HG02970 (cell line): ENCODE results near the gene CDH1.
"Not testable (repeated sequence)": the region's sequence is repeated elsewhere in the genome, so short reads cannot be mapped to it uniquely, and the experiment has no call there.

Experiments used
- ATAC-seq: cut with Tn5 transposase; IDR thresholded peaks from one replicate; pipeline ENCODE4 v1.9.1; 2021; ENCODE audit warnings: mild to moderate bottlenecking, moderate library complexity, moderate number of reproducible peaks; ENCODE audit not compliant: unreplicated experiment, low FRiP score

Gene CDH1

DNA sequence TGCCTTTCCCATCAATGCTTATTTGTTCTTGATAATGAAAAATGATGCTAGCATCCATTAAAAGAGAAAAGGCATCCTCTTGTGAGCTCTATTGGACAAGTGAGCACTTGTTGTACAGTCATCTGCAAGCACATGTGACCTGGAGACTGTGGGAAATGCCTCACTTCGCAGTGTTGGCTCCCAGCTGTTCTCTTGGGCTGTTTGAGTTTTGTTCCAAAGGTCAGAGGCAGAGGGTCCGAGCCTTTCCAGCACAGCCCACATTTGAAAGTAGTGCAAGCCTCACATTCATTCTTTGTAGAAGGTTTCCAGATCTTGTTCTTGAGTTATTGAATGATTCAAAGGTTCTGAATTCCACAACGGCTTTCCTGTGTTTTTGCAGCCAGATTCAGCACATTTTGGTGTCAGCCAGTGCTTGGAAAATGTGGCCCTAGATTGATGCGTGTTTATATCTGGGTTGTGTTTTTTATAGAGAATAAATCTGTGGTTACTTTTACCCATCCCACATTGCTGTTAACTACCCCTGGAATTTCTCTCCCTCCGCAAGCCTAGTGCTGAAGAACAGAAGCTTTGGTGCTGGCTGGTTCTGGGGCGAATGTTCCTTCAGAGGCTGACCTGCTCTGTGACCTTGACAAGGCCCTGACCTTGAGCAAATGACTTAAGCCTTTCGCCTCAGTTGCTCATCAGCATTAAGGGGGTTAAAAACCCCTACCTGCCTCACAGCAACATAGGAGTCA, 49.8 kb downstream of the CDH1 start:
- no peak for ATAC-seq

DNA sequence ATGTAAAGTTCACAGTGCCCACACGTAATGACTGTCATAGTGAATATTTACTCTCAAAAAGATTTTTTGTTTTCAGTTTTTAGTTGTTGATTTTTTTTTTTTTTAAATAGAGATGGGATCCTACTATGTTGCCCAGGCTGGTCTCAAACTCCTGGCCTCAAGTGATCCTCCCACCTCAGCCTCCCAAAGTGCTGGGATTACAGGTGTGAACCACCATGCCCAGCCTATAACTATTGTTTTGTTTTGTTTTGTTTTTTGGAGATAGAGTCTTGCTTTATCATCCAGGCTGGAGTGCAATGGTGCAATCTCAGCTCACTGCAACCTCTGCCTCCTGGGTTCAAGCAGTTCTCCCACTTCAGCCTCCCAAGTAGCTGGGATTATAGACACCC, 50.3 kb downstream of the CDH1 start:
- not testable (repeated sequence) for ATAC-seq

DNA sequence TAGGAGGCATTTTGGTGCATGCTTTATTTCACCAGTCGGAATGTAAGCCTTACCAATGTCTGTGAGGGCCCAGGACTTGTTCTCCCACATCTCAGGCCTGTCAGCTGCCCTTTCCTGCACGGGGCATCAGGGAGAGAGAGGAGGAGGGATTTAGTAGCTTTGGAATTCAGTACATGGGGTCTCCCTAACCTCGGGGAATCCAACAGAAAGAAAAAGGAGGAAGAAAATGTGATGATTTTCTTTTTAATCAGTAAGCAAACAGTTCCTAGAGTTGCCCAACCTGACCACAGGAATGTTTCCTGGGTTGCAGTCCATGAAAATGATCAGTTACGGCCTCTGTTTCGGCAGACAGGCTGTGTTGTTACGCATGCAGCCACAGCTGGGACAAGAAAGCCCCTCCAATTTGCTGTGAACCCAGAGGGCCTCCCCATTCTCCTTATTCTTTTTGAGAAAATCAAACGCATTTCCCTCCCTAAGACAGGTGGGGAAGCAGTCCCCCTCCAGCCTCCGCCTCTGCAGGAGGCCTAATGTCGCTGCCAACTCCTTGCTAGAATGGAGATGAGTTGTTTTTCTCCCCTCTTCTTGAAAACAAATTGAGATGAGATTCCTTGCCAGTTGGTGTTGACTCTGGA, 53.2 kb downstream of the CDH1 start:
- no peak for ATAC-seq

GRCh38 chr16:68790944-68791343, 53.9 kb downstream of the CDH1 start:
- no peak for ATAC-seq

DNA sequence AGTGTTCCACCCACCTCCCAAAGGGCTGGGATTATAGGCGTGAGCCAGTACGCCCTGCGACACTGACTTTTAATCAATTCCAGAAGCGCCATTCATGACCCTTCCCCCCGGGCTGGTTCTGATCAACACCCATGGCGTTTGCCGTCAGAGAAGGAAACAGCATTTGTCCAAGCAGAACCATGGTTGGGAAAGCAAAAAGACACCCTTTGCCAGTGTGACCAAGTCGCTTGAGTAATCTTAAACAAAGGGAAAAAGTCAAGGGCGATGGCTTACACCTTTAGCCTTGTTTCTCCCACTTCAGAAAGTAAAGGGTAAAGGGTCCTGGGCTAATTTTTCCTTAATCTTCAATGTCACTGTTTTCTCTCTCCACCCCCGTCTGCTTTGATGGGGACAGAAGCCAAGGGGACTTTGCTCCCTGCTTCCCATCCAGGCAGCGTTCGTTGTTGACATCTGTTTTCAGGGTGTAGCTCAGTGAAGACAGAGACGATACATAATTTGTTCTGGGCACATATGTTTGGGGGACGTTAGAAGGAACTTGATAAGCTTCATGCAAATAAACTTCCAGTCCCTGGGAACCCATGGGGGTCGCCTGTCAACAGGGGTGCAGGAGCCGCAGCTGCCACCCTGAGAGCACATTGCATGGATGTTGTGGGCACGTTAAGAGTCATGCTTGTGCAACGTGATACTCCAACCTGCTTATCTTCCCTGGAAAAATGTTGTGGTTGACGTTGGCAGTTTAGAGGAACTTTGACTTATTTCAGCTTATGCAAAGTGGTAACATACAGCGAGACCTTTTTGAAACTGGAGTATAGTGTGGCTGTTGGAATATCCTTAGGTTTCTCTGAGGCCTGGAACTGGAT, 55.6 kb downstream of the CDH1 start:
- ATAC-seq, result no peak

- ATAC-seq, result no peak
Measured at GRCh38 chr16:68793401-68793857, 56.3 kb downstream of the CDH1 start.

GRCh38 chr16:68798398-68798797, 61.3 kb downstream of the CDH1 start:
- no peak for ATAC-seq

- no peak for ATAC-seq
Measured at GRCh38 chr16:68800257-68800875, 63.3 kb downstream of the CDH1 start.

GRCh38 chr16:68802190-68802589, 65.1 kb downstream of the CDH1 start:
- no peak for ATAC-seq

- ATAC-seq, result no peak
Measured at GRCh38 chr16:68806422-68806821, 69.3 kb downstream of the CDH1 start.

DNA sequence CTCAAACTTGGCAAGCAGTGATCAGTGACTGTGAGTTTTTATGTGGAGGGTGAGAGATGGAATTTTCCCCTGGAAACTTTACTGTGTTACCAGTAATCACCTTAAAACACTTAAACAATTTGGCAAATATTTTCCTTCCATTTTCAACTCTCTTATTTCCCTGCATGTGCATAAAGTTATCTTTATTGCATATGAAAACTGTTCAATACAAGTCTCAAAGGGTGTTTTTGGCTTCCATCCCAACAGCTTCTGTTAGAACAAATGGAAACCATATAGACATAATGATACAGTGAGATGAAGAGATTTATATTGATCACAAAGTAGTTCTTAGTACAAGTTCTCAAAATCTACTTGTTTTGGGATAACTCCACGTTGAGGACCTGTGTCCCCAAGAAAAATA, 69.9 kb downstream of the CDH1 start:
- ATAC-seq, result no peak

DNA sequence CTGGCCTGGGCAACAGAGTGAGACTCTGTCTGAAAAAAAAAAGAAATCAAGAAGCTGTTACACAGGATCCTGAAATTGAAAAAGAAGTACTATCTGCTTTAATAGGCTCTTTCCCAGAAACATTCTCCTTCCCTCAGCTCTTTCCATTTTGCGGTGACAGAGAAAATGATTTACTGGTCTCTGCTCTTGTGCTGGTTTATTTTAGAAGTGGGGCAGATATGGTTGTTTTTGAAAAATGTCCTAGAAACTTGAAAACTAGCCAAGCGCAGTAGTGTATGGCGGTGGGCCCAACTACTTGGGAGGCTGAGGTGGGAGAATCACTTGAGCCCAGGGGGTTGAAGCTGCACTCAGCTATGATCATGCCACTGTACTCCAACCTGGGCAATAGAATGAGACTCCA, 77.4 kb downstream of the CDH1 start:
- ATAC-seq, result no peak

GRCh38 chr16:68823401-68824135, 86.5 kb downstream of the CDH1 start:
- no peak for ATAC-seq

GRCh38 chr16:68825427-68825826, 88.3 kb downstream of the CDH1 start:
- no peak for ATAC-seq

GRCh38 chr16:68826652-68827051, 89.6 kb downstream of the CDH1 start:
- ATAC-seq, result no peak

DNA sequence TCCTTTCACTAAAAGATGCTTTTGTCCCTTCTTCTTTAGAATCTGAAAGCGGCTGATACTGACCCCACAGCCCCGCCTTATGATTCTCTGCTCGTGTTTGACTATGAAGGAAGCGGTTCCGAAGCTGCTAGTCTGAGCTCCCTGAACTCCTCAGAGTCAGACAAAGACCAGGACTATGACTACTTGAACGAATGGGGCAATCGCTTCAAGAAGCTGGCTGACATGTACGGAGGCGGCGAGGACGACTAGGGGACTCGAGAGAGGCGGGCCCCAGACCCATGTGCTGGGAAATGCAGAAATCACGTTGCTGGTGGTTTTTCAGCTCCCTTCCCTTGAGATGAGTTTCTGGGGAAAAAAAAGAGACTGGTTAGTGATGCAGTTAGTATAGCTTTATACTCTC, 96.2 kb downstream of the CDH1 start:
- no peak for ATAC-seq

DNA sequence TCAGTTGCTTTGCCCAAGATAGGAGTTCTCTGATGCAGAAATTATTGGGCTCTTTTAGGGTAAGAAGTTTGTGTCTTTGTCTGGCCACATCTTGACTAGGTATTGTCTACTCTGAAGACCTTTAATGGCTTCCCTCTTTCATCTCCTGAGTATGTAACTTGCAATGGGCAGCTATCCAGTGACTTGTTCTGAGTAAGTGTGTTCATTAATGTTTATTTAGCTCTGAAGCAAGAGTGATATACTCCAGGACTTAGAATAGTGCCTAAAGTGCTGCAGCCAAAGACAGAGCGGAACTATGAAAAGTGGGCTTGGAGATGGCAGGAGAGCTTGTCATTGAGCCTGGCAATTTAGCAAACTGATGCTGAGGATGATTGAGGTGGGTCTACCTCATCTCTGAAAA, 97.5 kb downstream of the CDH1 start:
- no peak for ATAC-seq

DNA sequence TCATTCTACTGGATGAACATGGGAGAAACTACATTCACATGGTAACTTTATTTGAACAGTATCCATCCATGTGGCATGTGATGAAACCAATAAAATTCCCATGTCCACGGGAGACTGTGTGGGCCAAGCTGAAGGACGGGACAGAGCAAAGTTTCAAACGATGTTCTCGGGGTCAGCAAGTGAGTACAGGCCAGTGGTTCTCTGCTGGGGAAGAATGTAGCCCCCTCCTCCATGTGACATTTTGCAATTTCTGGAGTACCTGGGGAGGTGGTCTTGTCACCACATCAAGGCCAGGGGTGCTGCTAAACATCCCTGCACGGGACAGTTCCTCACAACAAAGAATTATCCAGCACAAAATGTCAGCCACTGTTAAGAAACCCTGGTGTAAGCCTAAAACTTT, 98.9 kb downstream of the CDH1 start:
- ATAC-seq, result no peak

DNA sequence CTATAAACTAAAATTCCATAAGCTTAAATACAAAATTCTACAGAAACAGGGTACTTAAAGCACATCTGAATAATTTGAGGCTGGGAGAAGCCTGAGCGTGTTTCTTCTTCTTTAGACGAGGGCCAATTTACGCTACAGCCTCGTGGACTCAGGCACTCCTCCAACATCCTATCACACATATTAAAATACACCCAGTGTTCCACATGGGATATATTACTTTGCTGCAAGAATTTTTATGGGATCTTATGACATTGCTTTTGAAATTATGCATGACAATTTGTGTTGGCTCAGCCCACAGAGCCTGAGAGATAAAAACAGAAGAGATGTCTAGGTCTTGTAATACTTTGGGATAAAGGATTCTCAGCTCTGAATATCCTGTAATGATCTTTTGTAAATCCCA, 102.7 kb downstream of the CDH1 start:
- ATAC-seq, result no peak

DNA sequence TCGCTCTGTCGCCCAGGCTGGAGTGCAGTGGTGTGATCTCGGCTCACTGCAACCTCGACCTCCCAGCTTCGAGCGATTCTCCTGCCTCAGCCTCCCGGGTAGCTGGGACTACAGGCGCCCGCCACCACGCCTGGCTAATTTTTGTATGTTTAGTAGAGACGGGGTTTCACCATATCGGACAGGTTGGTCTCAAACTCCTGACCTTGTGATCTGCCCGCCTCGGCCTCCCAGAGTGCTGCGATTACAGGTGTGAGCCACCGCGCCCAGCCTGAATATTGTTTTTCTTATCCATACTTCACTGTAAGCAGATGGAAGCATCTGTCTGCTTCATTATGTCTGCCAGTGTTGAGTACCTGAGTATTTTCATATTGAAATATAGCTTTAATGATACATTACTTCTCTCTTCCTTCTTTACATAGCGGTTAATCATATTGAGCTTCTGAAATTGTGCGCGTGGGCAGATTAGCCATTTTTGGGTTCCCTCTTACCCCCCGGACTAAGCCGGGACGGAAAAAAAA, 105.9 kb downstream of the CDH1 start:
- not testable (repeated sequence) for ATAC-seq
